ENCODE results near the gene TMEM260.

Gene TMEM260

DNA sequence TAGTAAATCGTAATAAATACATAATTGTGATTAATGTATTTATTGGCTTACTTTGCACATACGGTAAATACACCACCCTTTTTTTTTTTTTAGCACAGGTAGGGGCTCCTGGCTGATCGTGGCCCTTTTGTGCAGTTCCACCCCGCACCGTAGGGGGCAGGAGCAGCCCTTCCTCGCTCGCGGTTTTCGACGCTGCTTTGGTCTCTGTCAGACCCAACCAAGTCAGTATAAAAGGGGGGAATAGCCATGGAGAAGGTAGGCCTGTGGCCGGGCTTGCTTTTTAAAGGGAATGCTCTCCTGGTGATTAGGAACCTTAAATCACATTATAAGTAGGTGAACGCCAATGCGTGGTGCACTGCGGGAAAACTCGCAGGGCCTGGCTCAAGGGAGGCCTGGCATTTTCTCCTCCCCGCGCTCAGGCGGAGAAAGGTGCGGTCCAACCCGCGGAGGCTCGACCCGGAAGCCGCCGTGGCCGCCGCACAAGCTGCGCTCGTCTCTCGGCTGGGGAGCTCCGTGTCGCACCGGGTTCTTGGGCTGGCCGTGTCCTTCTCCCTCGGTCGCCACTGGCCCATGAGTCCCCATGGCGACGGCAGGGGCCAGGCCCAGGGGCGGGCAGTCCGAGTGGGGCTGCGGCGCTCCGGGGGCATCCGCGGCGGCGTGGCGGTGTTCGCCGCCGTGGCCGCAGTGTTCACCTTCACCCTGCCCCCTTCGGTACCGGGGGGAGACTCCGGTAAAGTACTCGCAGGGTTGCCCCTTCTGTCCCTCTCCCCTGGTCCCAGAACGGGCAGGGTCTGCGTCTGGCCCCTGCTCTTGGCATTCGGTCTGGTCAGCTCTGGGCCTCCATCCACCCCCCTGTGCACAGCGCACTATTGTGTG, at the start of gene TMEM260:
Gene TMEM260, plus strand, starts transcription at position 454 of the 876 bp plus-strand sequence. Its CDS starts 117 bp downstream, at position 571.
- DNase-seq (ENCODE audit: low read depth) = peak; percentile 84

- DNase-seq (ENCODE audit: low read depth) = no peak
Observed at GRCh38 chr14:56532546-56532945, 47.1 kb upstream of the TMEM260 start.

- no peak for DNase-seq (ENCODE audit: low read depth)
Observed at GRCh38 chr14:56534656-56535055, 44.9 kb upstream of the TMEM260 start.

DNA sequence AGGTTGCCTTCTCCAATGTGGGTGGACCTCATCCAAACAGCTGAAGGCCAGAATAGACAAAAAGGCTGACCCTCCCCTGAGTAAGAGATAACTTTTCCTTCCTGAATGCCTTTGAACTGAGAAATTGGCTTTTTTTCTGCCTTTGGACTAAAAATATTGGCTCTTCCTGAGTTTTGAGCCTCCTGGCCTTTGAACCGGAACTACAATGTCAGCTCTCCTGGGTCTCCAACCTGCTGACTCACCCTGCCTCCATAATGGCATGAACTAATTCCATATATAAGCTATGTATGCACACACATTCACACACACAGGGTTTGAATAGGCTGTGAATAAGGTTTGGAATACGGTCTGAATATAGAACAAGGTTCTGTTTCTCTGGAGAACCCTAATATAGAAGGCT, 39.7 kb upstream of the TMEM260 start:
- no peak for DNase-seq (ENCODE audit: low read depth)

- no peak for DNase-seq (ENCODE audit: low read depth)
Observed at GRCh38 chr14:56543436-56543835, 36.2 kb upstream of the TMEM260 start.

- DNase-seq (ENCODE audit: low read depth) = no peak
Observed at GRCh38 chr14:56549721-56550120, 29.9 kb upstream of the TMEM260 start.

GRCh38 chr14:56552615-56553014, 27.0 kb upstream of the TMEM260 start:
- DNase-seq (ENCODE audit: low read depth) = no peak

- DNase-seq (ENCODE audit: low read depth) = no peak
Observed at GRCh38 chr14:56554301-56554700, 25.3 kb upstream of the TMEM260 start.

DNA sequence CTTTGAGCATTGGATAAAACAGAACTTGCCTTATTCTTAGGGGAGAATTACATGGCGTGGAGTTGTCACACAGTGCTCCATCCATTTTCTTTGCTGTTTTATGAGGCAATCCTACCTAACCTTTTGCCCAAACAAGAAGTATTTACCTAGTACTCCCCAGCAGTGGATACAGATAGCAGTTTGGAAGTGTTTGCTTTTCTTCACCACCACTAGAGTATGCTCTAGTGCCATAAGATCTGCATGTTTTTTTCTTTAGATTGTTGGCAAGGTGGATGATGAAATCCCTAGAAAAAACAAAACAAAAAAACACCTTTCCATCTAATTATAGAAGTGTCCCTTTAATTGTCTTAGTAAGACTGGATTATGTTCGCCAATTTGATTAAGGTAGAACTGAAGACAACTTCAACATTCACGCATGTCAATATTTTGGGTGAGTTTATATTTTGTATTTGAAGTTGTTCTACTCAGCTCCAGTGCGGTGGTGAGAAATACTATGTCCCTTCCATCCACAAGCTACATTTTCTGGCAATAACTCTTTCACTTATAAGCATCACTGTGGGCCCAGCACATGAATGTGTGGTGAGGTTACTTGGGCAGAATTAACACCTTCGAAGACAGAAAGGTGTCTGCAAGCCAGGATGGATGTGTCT, 23.6 kb upstream of the TMEM260 start:
- peak; percentile 44 for DNase-seq (ENCODE audit: low read depth)

DNA sequence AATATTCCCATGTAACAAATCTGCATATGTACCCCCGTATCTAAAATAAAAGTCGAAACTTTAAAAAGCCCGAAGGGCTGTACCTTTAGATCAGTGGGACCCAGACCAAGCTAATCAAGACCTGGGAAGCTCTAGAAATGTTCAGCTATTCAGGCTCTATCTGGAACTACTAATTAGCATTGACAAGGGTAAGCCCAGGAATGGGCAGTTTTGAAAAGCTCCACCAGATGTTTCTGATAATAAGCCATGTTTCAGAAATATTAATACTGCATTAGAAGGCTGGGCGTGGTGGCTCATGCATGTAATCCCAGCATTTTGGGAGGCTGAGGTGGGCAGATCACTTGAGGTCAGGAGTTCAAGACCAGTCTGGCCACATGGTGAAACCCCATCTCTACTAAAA, 20.4 kb upstream of the TMEM260 start:
- DNase-seq (ENCODE audit: low read depth) = no peak

GRCh38 chr14:56561606-56562005, 18.0 kb upstream of the TMEM260 start:
- DNase-seq (ENCODE audit: low read depth) = no peak

- DNase-seq (ENCODE audit: low read depth) = no peak
Observed at GRCh38 chr14:56562883-56563282, 16.7 kb upstream of the TMEM260 start.

- DNase-seq (ENCODE audit: low read depth) = no peak
Observed at GRCh38 chr14:56569174-56569573, 10.4 kb upstream of the TMEM260 start.

DNA sequence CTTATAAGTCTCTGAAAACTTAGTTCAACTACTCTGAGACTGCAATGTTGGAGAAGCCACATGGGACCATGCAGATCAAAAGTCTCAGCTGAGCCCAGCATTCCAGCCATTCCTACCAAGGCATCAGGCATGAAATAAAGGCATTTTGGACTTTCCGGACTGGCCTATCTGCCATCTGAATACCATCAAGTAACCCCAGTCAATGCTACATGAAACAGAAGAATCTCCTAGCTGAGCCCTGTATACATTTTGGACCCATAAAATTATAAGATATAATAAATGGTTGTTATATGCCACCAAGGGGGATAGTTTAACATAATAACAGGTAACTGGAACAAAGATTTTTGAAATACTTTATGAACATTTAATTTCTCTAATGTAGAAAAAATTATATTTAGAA, 9.3 kb upstream of the TMEM260 start:
- DNase-seq (ENCODE audit: low read depth) = no peak

DNA sequence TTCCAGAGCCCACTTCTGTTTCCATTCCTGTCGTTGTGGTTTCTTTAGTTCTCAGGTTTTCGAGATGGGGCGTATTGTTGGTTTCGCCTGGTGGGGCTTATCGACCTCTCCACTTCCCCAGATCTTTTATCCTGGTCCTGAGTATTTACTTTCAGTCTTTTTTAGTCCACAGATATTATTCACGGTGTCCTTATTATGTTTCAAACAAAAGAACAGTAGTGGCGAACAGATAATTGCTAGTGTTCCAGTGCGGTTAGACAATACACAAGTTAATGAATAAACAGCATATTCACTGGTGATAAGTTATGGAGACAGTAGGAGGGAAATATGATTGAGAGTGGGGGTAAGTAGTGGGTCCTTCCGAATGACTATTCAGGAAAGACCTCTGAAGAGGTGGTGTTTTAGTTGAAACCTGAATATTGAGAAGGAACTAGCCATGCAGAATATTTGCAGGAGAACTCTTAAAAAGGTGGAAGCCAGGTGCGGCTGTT, 668 bp downstream of the TMEM260 start:
- DNase-seq (ENCODE audit: low read depth) = no peak

GRCh38 chr14:56581041-56581727, 1.6 kb downstream of the TMEM260 start:
- DNase-seq (ENCODE audit: low read depth) = no peak

DNA sequence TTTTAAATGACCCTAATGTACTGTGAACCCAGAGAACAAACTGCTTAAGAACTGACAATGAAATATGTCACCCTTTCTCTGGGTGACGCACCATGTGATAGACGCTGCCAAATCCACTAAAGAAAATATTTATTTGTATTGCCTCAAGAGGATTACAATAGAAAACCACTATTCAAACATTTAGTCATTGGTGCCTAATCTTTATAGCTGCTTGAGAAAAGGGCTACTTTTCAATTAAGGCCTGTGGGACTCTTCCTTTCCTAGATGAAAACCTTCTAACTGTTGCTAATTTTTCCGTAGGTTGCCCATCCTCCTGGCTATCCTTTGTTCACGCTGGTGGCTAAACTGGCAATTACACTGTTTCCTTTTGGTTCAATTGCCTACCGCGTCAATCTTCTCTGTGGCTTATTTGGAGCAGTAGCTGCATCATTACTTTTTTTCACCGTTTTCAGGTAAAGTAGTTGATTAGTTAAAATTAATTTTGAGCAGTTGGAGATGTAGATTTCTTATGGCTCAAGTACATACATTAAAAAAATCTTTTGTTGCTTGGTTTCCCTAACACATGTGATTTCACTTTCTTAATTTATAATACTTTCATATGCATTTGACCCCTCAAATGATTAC, 6.0 kb downstream of the TMEM260 start:
- DNase-seq (ENCODE audit: low read depth) = no peak

DNA sequence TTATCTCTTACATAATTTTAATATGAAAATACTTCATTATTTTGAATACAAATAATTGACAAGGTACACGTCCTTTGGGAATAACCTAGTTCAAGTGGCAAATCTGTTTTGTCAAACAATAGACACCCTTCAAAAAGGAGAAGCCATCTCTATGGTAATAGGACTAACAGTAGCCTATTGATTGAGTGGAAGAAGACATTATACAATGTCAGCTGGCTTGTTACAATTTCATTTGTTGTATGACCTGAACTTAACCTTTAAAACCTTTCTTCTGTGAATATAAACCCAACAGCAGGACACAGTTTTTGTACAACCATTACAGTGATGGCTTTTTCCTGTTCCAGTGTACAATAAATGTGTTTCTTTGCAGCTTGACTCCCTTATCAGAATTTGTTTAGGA, 8.1 kb downstream of the TMEM260 start:
- DNase-seq (ENCODE audit: low read depth) = no peak

DNA sequence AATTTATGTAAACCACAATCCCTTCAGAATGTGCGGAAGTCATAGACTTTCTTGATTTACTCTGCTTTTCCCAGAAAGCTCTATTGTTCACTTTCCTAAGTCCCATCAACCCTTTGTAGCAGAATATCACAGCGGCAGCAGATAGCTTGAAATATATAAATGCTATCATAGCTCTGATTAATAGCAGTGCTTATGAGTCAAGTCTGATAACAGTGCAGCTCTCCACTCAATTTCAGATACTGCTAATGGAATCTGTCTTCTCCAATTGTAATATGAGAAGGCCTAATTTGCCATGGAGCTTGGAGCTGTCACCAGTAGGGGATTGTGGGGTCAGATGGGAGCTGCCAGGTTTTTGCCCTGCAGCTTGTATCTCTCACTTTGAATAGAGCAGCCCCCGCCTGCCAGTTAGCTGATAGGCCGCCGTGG, 10.9 kb downstream of the TMEM260 start:
- peak; percentile 33 for DNase-seq (ENCODE audit: low read depth)

DNA sequence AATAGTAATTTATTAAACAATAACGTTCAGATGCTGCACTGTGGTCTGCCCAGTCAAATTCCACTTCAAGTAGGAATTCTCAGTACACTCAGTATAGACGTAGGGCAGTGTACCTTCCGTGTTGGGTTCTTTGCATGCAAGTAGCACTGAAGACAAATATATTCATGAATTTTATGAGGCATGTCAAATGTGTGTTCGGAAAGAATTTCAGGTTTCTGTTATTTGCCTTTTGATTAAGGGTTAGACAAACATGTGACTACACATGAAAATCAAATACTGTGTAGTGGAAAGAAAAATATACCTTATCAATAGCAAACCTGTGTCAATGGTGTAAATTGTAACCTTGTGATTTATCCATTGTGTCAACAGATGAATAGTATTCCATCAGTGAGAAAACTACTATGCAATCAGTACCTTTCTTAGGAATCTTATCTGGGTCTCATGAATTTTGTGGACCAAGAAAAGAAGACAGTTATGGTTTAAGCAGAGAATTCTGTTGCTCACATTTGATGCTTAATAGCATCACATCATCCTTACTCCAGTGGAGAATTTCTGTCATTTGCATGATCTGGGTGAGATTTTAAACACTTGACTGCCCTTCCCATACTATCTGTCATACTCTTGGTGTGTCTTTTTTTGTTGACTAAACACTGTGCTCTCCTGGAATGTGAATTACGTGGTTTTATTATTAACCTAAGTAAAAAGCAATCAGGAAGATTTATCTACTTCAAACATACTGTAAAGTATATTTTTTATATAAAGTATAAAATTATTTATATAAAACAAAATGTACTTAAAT, 13.3 kb downstream of the TMEM260 start:
- DNase-seq (ENCODE audit: low read depth) = no peak

DNA sequence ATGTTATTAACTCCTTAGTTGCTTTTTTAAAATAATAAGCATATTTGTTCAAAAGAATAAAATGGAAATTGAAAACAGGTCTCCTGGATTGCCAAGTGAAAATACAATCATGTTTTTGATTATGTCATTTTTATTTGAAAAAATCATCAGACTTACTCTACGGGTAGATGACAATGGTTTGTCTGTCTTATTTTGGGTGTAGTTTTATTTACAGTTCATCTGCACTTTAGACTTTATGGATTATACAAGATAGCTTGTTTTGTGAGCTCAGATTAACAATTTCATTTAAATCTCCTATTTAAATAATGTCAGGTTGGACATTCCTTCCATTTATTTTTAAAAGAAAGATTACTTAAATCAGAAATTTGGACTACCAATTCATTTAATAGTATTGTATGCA, 14.8 kb downstream of the TMEM260 start:
- no peak for DNase-seq (ENCODE audit: low read depth)

Measured in amniotic epithelial cell (primary cell).